Endothelial cell of umbilical vein (primary cell): Measurements from ENCODE around the gene SLC47A2. TPM values are rescaled to one million over a fixed set of nuclear protein-coding genes. Genes with fewer than 3 reads are reported as not detected.

Source experiments
- BruUV-seq: library from RNA; stranded (reverse); fragments of 400-500 nt; replicated peaks from 2 replicates; lab custom pipeline; 2021; lab: Mats Ljungman, UMichigan
- CTCF ChIA-PET: fragments of 300-600, 350-600 bp; sonication (Branson Sonifier 250); formaldehyde crosslinking; loops from one replicate; lab custom pipeline; 2021; ENCODE audit warnings: antibody characterized with exemption, inconsistent platforms; lab: Charles Lee
- POLR2A ChIA-PET: fragments of 300-600, 350-600 bp; sonication (Branson Sonifier 250); formaldehyde crosslinking; loops from one replicate; lab custom pipeline; 2021; ENCODE audit warnings: antibody characterized with exemption, inconsistent platforms; lab: Charles Lee
- DNase-seq: peaks from one replicate; pipeline ENCODE4 v3.0.0-alpha.2; 2011; ENCODE audit warnings: low read depth, low spot score
- FAIRE-seq: peaks from 2 replicates; lab custom pipeline; 2011; peaks lifted over from hg19 to GRCh38; lab: Jason Lieb, UNC
- H2AFZ ChIP-seq: 2 replicates; pipeline ENCODE4 v1.6.0; 2012; ENCODE audit warnings: low read depth, low read length, control low read depth, inconsistent platforms
- H3K27ac ChIP-seq: 2 replicates; pipeline ENCODE4 v1.5.1; 2011; ENCODE audit warnings: low read depth, mild to moderate bottlenecking, control low read depth, low read length, moderate library complexity; ENCODE audit not compliant: insufficient read depth
- H3K27me3 ChIP-seq, 2 experiments: 2 replicates each; pipeline versions ENCODE4 v1.6.0 to v1.6.1; 2011; ENCODE audit warnings: low read length in 2 of 2, mixed read lengths in 1 of 2; ENCODE audit not compliant: control insufficient read depth in 2 of 2, insufficient read depth in 2 of 2
- H3K36me3 ChIP-seq, 2 experiments: 2 replicates in 1 of 2; 3 replicates in 1 of 2; pipeline ENCODE4 v1.5.1; 2011; ENCODE audit warnings: low read length in 2 of 2, mild to moderate bottlenecking in 1 of 2, moderate library complexity in 1 of 2; ENCODE audit not compliant: control insufficient read depth in 2 of 2, insufficient read depth in 2 of 2; ENCODE audit errors: extremely low read depth in 1 of 2
- H3K4me1 ChIP-seq: 3 replicates; pipeline ENCODE4 v1.5.1; 2011; ENCODE audit warnings: mild to moderate bottlenecking, low read length; ENCODE audit not compliant: control insufficient read depth, insufficient read depth; ENCODE audit errors: extremely low read depth
- H3K4me2 ChIP-seq: 2 replicates; pipeline ENCODE4 v1.6.1; 2011; ENCODE audit warnings: low read length, control low read depth, mixed read lengths; ENCODE audit not compliant: insufficient read depth
- H3K4me3 ChIP-seq, 3 experiments: fragments of 200-600 bp in 1 of 3; sonication (generic), shearing (Covaris generic) in 1 of 3; replicated peaks in 1 of 3; 2 replicates each; pipeline ENCODE4 v1.5.1; 2011 to 2016; ENCODE audit warnings: control low read depth in 3 of 3, low read length in 3 of 3, mild to moderate bottlenecking in 2 of 3, inconsistent platforms in 1 of 3, low read depth in 1 of 3, moderate library complexity in 1 of 3; ENCODE audit not compliant: insufficient read depth in 1 of 3
- H3K79me2 ChIP-seq: 2 replicates; pipeline ENCODE4 v1.6.0; 2012; ENCODE audit warnings: low read length, inconsistent platforms; ENCODE audit not compliant: control insufficient read depth, insufficient read depth
- H3K9ac ChIP-seq: replicated peaks from 2 replicates; pipeline ENCODE3; 2011; ENCODE audit warnings: low read length, control low read depth; ENCODE audit not compliant: insufficient read depth; ENCODE audit errors: extremely low read depth
- H3K9me1 ChIP-seq: replicated peaks from 3 replicates; pipeline ENCODE4 v1.6.0; 2011; ENCODE audit warnings: mild to moderate bottlenecking, low read length; ENCODE audit not compliant: control insufficient read depth, insufficient read depth; ENCODE audit errors: extremely low read depth
- H3K9me3 ChIP-seq: replicated peaks from 2 replicates; pipeline ENCODE4 v1.5.1; 2012; ENCODE audit warnings: low read length, inconsistent platforms; ENCODE audit not compliant: control insufficient read depth, insufficient read depth
- H4K20me1 ChIP-seq: replicated peaks from 2 replicates; pipeline ENCODE3; 2011; ENCODE audit warnings: mild to moderate bottlenecking, low read length; ENCODE audit not compliant: control insufficient read depth, insufficient read depth; ENCODE audit errors: extremely low read depth
- EZH2 ChIP-seq: IDR thresholded peaks from 2 replicates; pipeline ENCODE4 v1.6.1; 2012; ENCODE audit warnings: borderline replicate concordance, low read depth, mild to moderate bottlenecking, moderate library complexity, low read length, inconsistent platforms; ENCODE audit not compliant: severe bottlenecking
- FOS ChIP-seq: IDR thresholded peaks from 2 replicates; pipeline ENCODE4 v1.6.1; 2011; ENCODE audit warnings: mild to moderate bottlenecking, low read length, moderate library complexity, borderline replicate concordance; ENCODE audit not compliant: insufficient read depth
- GATA2 ChIP-seq: IDR thresholded peaks from 2 replicates; pipeline ENCODE4 v1.7.0; 2011; ENCODE audit warnings: low read depth, mild to moderate bottlenecking, moderate library complexity, mixed read lengths, low read length; ENCODE audit not compliant: insufficient read length, insufficient read depth
- JUN ChIP-seq: IDR thresholded peaks from 2 replicates; pipeline ENCODE4 v1.6.1; 2011; ENCODE audit warnings: borderline replicate concordance, low read depth; ENCODE audit not compliant: insufficient read length, insufficient read depth
- MYC ChIP-seq: IDR thresholded peaks from one replicate; pipeline ENCODE4 v1.6.1; 2011; ENCODE audit warnings: mild to moderate bottlenecking, low read depth, low read length
- POLR2A ChIP-seq: IDR thresholded peaks from 2 replicates; pipeline ENCODE4 v1.6.1; 2012; ENCODE audit warnings: low read depth, mild to moderate bottlenecking, control low read depth, low read length
- POLR2AphosphoS5 ChIP-seq: IDR thresholded peaks from 2 replicates; pipeline ENCODE4 v1.6.1; 2012; ENCODE audit warnings: low read depth, mild to moderate bottlenecking, control low read depth, low read length, moderate library complexity; ENCODE audit not compliant: insufficient read depth
- dilution Hi-C: fragments of 300-500 bp; cut with MboI; formaldehyde crosslinking; loops from one replicate; pipeline ENCODE4 v1.15.0; 2019; ENCODE audit warnings: low sequenced_read_pairs; ENCODE audit not compliant: extremely low pct_ligation_motif_present
- intact Hi-C: fragments of 100-400 bp; cut with micrococcal nuclease; formaldehyde crosslinking; loops from one replicate; pipeline ENCODE4 v1.10.0; 2022
- polyA plus RNA-seq, 4 experiments: library from polyadenylated mRNA; depleted of rRNA in 3 of 4; stranded (reverse) in 3 of 4; unstranded in 1 of 4; fragments of >200 nt; gene quantifications; 2 replicates each; pipeline versions ENCODE4 v1.2.1 to v1.2.3, GENCODE V29; 2011 to 2012; ENCODE audit warnings: missing spikeins in 1 of 4
- total RNA-seq: library from RNA; stranded (reverse); gene quantifications from 2 replicates; pipeline ENCODE4 v1.2.3, GENCODE V29; 2021
- TF ChIP-seq, protein P1 (sequence below): IDR thresholded peaks from 2 replicates; pipeline ENCODE4 v1.6.1; 2011; ENCODE audit not compliant: insufficient read depth, insufficient read length
- TF ChIP-seq, protein P2 (sequence below), 2 donors: IDR thresholded peaks; 1 replicate in 1 of 2; 2 replicates in 1 of 2; pipeline ENCODE4 v1.5.1; 2011; ENCODE audit warnings: low read length in 2 of 2, mild to moderate bottlenecking in 2 of 2, moderate library complexity in 2 of 2, control low read depth in 1 of 2, inconsistent platforms in 1 of 2, low read depth in 1 of 2; ENCODE audit not compliant: insufficient read depth in 1 of 2; ENCODE audit errors: extremely low read depth in 1 of 2

The SLC47A2 gene
- total and polyA plus RNA-seq, 2 donors (not counting 3 experiments of a cell fraction or from before 2014, with no cell fraction given) = not detected

GRCh38 chr17:19762515-19762961 is 46.2 kb upstream of the SLC47A2 start:
- H3K9ac ChIP-seq = no peak overlapping the region
- DNase-seq (peak; percentile 71), FAIRE-seq (peak; percentile 46)
- no TSS peak for BruUV-seq
- ChIA-PET POLR2A (interaction anchor here (0.6 to 1.0 kb wide), 4 partner anchors 18 to 246 kb away, joined by 3 to 7 read pairs (median 5); partner anchors contain the start of gene ALDH3A2), CTCF (interaction anchor here (0.6 to 8.6 kb wide), 51 partner anchors 9 to 416 kb away, joined by 3 to 169 read pairs (median 4); partner anchors contain the start of genes ALDH3A1, ALDH3A2, B9D1 and MAPK7)
- H3K9me3 ChIP-seq = no peaks in the 10 kb centered on the region
- peak overlapping the region; percentile 35 for H2AFZ ChIP-seq
- H3K79me2 ChIP-seq = no peaks in the 10 kb centered on the region
- TF ChIP-seq, protein P1, sequence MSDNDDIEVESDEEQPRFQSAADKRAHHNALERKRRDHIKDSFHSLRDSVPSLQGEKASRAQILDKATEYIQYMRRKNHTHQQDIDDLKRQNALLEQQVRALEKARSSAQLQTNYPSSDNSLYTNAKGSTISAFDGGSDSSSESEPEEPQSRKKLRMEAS = no peak
- TF ChIP-seq, protein P2, sequence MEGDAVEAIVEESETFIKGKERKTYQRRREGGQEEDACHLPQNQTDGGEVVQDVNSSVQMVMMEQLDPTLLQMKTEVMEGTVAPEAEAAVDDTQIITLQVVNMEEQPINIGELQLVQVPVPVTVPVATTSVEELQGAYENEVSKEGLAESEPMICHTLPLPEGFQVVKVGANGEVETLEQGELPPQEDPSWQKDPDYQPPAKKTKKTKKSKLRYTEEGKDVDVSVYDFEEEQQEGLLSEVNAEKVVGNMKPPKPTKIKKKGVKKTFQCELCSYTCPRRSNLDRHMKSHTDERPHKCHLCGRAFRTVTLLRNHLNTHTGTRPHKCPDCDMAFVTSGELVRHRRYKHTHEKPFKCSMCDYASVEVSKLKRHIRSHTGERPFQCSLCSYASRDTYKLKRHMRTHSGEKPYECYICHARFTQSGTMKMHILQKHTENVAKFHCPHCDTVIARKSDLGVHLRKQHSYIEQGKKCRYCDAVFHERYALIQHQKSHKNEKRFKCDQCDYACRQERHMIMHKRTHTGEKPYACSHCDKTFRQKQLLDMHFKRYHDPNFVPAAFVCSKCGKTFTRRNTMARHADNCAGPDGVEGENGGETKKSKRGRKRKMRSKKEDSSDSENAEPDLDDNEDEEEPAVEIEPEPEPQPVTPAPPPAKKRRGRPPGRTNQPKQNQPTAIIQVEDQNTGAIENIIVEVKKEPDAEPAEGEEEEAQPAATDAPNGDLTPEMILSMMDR (IDR thresholded peaks at IDR 0.05; ENCODE audit: extremely low read depth in 1 of 2, insufficient read depth in 1 of 2, low read depth in 1 of 2, low read length in 2 of 2) = peak; percentile 47 to 96
- H3K4me3 ChIP-seq = no peak overlapping the region
- no peaks in the 10 kb centered on the region for H3K9me1 ChIP-seq
- H3K4me1 ChIP-seq = no peaks in the 10 kb centered on the region
- intact Hi-C loops = loop anchor here (1.0 kb wide), 3 partner anchors 147 to 400 kb away; partner anchors contain the start of gene B9D1
- no peak overlapping the region for H3K27ac ChIP-seq
- no peak overlapping the region for H3K4me2 ChIP-seq
- H4K20me1 ChIP-seq = no peaks in the 10 kb centered on the region
- H3K27me3 ChIP-seq = no peaks in the 10 kb centered on the region
- dilution Hi-C loops = no loop called here
- H3K36me3 ChIP-seq = no peaks in the 10 kb centered on the region

DNA sequence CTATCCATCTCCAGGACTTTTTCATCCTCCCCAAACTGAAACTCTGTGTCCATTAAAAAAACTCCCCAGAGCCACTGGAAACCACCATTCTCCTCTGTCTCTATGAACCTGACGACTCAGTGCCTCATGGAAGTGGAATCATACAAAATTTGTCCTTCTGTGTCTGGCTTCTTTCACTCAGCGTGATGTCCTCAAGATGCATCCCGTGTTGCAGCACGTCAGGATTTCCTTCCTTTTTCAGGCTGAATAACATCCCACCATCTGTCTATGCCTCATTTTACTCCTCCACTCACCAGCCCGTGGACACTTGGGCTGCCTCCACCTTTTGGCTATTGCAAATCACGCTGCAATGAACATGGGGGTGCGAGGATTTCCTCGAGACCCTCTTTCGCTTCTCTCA is 44.4 kb upstream of the SLC47A2 start:
- CTCF ChIA-PET = interaction anchor here (1.0 to 8.6 kb wide), 5 partner anchors 10 to 398 kb away, joined by 3 to 169 read pairs (median 72); partner anchors contain the start of genes ALDH3A1 and B9D1

More for the DNA sequence above, 44.4 kb upstream of the SLC47A2 start:
- no peak for FAIRE-seq
- POLR2A ChIA-PET = no interaction called here
- Histone ChIP-seq H3K9me3 (no peaks in the 10 kb centered on the region), H3K9me1 (no peaks in the 10 kb centered on the region), H3K79me2 (no peaks in the 10 kb centered on the region), H3K4me3 (no peak overlapping the region), H3K36me3 (no peaks in the 10 kb centered on the region), H2AFZ (no peak overlapping the region), H3K27ac (no peak overlapping the region), H3K9ac (no peak overlapping the region), H3K4me2 (no peak overlapping the region), H3K27me3 (no peaks in the 10 kb centered on the region), H4K20me1 (no peaks in the 10 kb centered on the region), H3K4me1 (no peaks in the 10 kb centered on the region)
- dilution Hi-C loops = no loop called here
- no peak for DNase-seq
- no TSS peak for BruUV-seq
- TF ChIP-seq POLR2A = no peak
- TF ChIP-seq, protein P2 (IDR thresholded peaks at IDR 0.05; ENCODE audit: extremely low read depth in 1 of 2, insufficient read depth in 1 of 2, low read depth in 1 of 2, low read length in 2 of 2) = no peak
- TF ChIP-seq JUN = no peak
- TF ChIP-seq EZH2 = no peak
- TF ChIP-seq POLR2AphosphoS5 = no peak
- TF ChIP-seq GATA2 = no peak
- TF ChIP-seq FOS = no peak
- TF ChIP-seq, protein P1 = no peak
- no peak for TF ChIP-seq MYC
- intact Hi-C loops = no loop called here
